Suppressor macrophage treated with lipopolysaccharide for 1 hour (primary cell): ENCODE results near the gene EPS15.
"Not testable (repeated sequence)": the region's sequence is repeated elsewhere in the genome, so short reads cannot be mapped to it uniquely, and the experiment has no call there.

Source experiments
- DNase-seq, 3 donors: peaks; one replicate each; pipeline ENCODE4 v3.0.0-alpha.2; 2020 to 2022

EPS15 gene

GRCh38 chr1:51422367-51423072 is 96.5 kb downstream of the EPS15 start:
- DNase-seq = no peak

GRCh38 chr1:51421964-51422363 is 97.1 kb downstream of the EPS15 start:
- peak; percentile 17 to 35 (median 30) for DNase-seq

GRCh38 chr1:51420867-51421627 is 98.0 kb downstream of the EPS15 start:
- no peak for DNase-seq

GRCh38 chr1:51418384-51418959 is 100.6 kb downstream of the EPS15 start:
- DNase-seq = no peak

- DNase-seq = no peak
Measured at GRCh38 chr1:51417496-51418383, 101.3 kb downstream of the EPS15 start.

- no peak for DNase-seq
Measured at GRCh38 chr1:51416910-51417309, 102.2 kb downstream of the EPS15 start.

GRCh38 chr1:51415963-51416362 is 103.1 kb downstream of the EPS15 start:
- no peak for DNase-seq

GRCh38 chr1:51414811-51415210 is 104.3 kb downstream of the EPS15 start:
- DNase-seq = no peak

- not testable (repeated sequence) for DNase-seq
Measured at GRCh38 chr1:51411820-51412219, 107.2 kb downstream of the EPS15 start.

GRCh38 chr1:51410568-51411460 is 108.3 kb downstream of the EPS15 start:
- DNase-seq = no peak

- DNase-seq = peak; percentile 37 to 62 (median 42)
Measured at GRCh38 chr1:51409755-51410541, 109.1 kb downstream of the EPS15 start.

- no peak for DNase-seq
Measured at GRCh38 chr1:51392241-51392640, 126.8 kb downstream of the EPS15 start.

GRCh38 chr1:51390641-51391040 is 128.4 kb downstream of the EPS15 start:
- not testable (repeated sequence) for DNase-seq

- not testable (repeated sequence) for DNase-seq
Measured at GRCh38 chr1:51387288-51387687, 131.8 kb downstream of the EPS15 start.

- DNase-seq = not testable (repeated sequence)
Measured at GRCh38 chr1:51386259-51386658, 132.8 kb downstream of the EPS15 start.

- DNase-seq = no peak
Measured at GRCh38 chr1:51385776-51386175, 133.3 kb downstream of the EPS15 start.

- DNase-seq = no peak
Measured at GRCh38 chr1:51381964-51382363, 137.1 kb downstream of the EPS15 start.

- DNase-seq = no peak
Measured at GRCh38 chr1:51380936-51381335, 138.1 kb downstream of the EPS15 start.

- DNase-seq = no peak
Measured at GRCh38 chr1:51378871-51379270, 140.2 kb downstream of the EPS15 start.

GRCh38 chr1:51373898-51374297 is 145.2 kb downstream of the EPS15 start:
- DNase-seq = no peak

GRCh38 chr1:51372561-51372960 is 146.5 kb downstream of the EPS15 start:
- no peak for DNase-seq
